Ovary (tissue), 9 donors: Measurements from ENCODE around the gene TNS1. TPM values are rescaled to one million over a fixed set of nuclear protein-coding genes. Genes with fewer than 3 reads are reported as not detected.
A peak's percentile ranks its signal among the peaks of the same experiment; 100 is the strongest.

Source experiments
- DNase-seq, 5 donors: peaks; one replicate each; pipeline ENCODE4 v3.0.0-alpha.2; 2019 to 2020
- H3K27ac ChIP-seq, 2 donors: fragments of 200-600 bp; one replicate each; pipeline versions ENCODE4 v1.5.1 to v1.8.0; 2019 to 2022
- H3K27me3 ChIP-seq: fragments of 200-600 bp; one replicate; pipeline ENCODE4 v1.8.0; 2022
- H3K36me3 ChIP-seq: fragments of 200-600 bp; sonication (generic); one replicate; pipeline ENCODE4 v1.5.1; 2019
- H3K4me1 ChIP-seq: one replicate; pipeline ENCODE4 v1.8.1; 2013; ENCODE audit warnings: mild to moderate bottlenecking, moderate library complexity; ENCODE audit not compliant: insufficient read depth
- H3K4me3 ChIP-seq: fragments of 200-600 bp; sonication (generic); one replicate; pipeline ENCODE4 v1.5.1; 2017
- H3K9me3 ChIP-seq, 2 donors: fragments of 200-600 bp in 1 of 2; sonication (generic) in 1 of 2; one replicate each; pipeline versions ENCODE4 v1.5.1 to v1.8.1; 2013 to 2019; ENCODE audit warnings: mild to moderate bottlenecking in 1 of 2, moderate library complexity in 1 of 2
- EP300 ChIP-seq: sonication (generic); formaldehyde crosslinking; IDR thresholded peaks from one replicate; pipeline ENCODE4 v1.6.1; 2017; ENCODE audit warnings: antibody characterized with exemption
- POLR2A ChIP-seq: fragments of 450-650 bp; IDR thresholded peaks from one replicate; pipeline ENCODE4 v1.6.1; 2017; ENCODE audit warnings: antibody characterized with exemption, mild to moderate bottlenecking, moderate library complexity
- WGBS, 3 donors: extraction: QIAGEN DNeasy Blood & Tissue Kit in 1 of 3; methylation state at CpG; one replicate each; pipeline versions ENCODE4 v1.1.5 to v1.1.7; 2013 to 2017; 5-methylcytosine and 5-hydroxymethylcytosine counted together
- intact Hi-C, 4 donors: fragments of 100-400 bp; cut with DNase I; formaldehyde crosslinking; loops; one replicate each; pipeline versions ENCODE4 v1.11.0 to v1.15.1; 2022 to 2023
- polyA plus RNA-seq, 2 donors: library from polyadenylated mRNA; stranded (reverse); fragments of 200-250 nt in 1 of 2; fragments of 350-450 nt in 1 of 2; fragmentation: Illumina TruSeq in 1 of 2; extraction: RNeasy Lipid Tissue Mini Kit (QIAGEN cat#74804) in 1 of 2; gene quantifications; one replicate each; pipeline ENCODE4 v1.2.3, GENCODE V29; 2013 to 2014
- total RNA-seq, 7 donors: library from RNA; depleted of rRNA in 2 of 7; stranded (reverse); fragments of >200 nt in 2 of 7; fragmentation: NEBNext Ultra II Directional in 3 of 7; extraction: Animal tissue kit (Norgen Biotek cat#: 25700) in 3 of 7; gene quantifications; one replicate each; pipeline versions ENCODE4 v1.1.0 to v1.2.4, GENCODE V29; 2016 to 2023
- TF ChIP-seq, protein P1 (sequence below), 3 donors: fragments of 450-650 bp in 2 of 3; fragments of 200-600 bp in 1 of 3; IDR thresholded peaks; one replicate each; pipeline versions ENCODE4 v1.5.1 to v1.8.0; 2016 to 2022; ENCODE audit warnings: antibody characterized with exemption in 3 of 3, mild to moderate bottlenecking in 1 of 3
- donor health status: DM: no; HTN: no; CAD: no; lungs with moderate emphysema.
- donor health status: DM: no; HTN: no; CAD: no.
- donor health status: Bipolar disorder and iron deficiency.
- donor health status: DM: yes; HTN: yes; CAD: no.
- donor health status: DM: no; HTN: no; CAD: no.
- donor health status: DM: yes; HTN: yes; CAD: no.

TNS1 gene
- total and polyA plus RNA-seq, 9 donors = 140 to 568 (median 356) TPM

DNA sequence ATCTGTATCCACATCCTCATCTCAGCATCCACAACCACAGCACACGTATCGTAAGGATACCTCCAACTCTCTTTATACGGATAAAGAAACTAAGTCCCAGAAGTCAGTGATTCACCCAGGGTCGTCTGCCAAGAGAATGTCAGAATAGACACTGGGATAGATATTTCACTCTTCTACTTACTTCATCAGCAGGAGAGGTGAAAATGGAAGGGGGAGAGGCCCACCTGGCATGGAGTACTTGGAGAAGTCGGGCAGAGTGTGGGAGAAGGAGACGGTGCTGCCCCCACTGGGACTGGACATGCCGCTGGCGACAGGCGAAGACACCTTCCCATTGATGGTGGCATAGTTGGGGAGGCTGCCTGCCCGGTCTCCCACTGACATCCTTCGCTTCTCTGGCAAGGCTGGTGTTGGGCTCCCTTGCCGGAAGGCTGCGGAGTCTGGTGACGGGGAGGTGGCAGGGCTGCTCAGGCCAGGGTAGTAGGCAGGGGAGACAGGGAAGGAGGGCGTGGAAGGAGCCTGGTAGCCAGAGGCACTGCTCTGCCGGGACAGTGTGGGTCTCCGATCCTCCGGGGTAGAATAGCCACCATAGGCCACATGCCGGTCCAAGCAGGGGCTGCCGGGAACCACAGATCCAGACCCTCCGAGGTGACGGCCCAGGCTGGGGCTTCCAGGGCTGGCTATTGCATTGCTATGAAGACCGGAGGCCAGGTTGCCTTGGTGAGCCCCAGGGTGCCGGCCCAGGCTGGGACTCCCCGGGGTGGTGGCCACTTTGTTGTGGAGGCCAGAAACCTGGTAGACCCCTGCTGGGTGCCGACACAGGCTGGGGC lies 185.1 kb downstream of the TNS1 start:
- TF ChIP-seq EP300 (no peak), POLR2A (no peak)
- TF ChIP-seq, protein P1, sequence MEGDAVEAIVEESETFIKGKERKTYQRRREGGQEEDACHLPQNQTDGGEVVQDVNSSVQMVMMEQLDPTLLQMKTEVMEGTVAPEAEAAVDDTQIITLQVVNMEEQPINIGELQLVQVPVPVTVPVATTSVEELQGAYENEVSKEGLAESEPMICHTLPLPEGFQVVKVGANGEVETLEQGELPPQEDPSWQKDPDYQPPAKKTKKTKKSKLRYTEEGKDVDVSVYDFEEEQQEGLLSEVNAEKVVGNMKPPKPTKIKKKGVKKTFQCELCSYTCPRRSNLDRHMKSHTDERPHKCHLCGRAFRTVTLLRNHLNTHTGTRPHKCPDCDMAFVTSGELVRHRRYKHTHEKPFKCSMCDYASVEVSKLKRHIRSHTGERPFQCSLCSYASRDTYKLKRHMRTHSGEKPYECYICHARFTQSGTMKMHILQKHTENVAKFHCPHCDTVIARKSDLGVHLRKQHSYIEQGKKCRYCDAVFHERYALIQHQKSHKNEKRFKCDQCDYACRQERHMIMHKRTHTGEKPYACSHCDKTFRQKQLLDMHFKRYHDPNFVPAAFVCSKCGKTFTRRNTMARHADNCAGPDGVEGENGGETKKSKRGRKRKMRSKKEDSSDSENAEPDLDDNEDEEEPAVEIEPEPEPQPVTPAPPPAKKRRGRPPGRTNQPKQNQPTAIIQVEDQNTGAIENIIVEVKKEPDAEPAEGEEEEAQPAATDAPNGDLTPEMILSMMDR (IDR thresholded peaks at IDR 0.05) = no peak
- DNase-seq = no peak

DNA sequence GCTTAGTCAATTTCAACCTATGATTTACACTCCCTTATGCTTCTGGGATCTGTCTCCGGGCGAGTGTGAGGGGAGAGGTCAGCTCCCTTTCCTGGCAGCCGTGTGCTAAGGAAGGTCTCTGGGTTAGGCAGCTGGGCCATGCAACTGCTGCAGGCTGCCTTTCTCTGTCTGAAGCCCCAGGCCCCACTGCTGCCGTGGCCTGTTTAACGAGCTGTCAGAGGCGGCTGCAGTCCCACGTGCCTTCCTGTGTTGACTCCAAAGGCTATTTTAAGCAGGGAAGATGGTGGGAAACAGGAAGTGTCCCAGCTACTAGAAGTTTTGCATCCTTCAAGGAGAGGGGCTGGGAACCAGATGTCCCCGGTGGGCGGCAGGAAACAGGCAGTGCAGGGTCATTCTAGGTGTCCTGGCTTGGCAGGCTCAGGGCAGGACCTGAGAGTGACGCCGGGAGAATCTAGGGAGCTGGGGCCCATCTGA lies 186.4 kb downstream of the TNS1 start:
- peak in 4 of 5 donors; percentile 52 to 66 (median 60) for DNase-seq
- Histone ChIP-seq H3K4me1 (peaks cover 18% of the 10 kb centered on the region), H3K4me3 (no peak overlapping the region), H3K36me3 (no peaks in the 10 kb centered on the region), H3K9me3 (no peaks in the 10 kb centered on the region), H3K27ac (peak overlapping the region in 1 of 2 donors; percentile 14), H3K27me3 (no peaks in the 10 kb centered on the region)
- TF ChIP-seq POLR2A = no peak
- TF ChIP-seq EP300 = no peak
- TF ChIP-seq, protein P1 (IDR thresholded peaks at IDR 0.05) = no peak
- WGBS, 3 donors = 1 to 6% (median 4%) methylated on average over 11 of the region's 11 CpGs
- intact Hi-C loops = loop anchor here in 1 of 4 donors (5.0 kb wide), 1 partner anchor 524 kb away; no protein-coding TSS in a partner anchor

More for the DNA sequence above, 185.1 kb downstream of the TNS1 start:
- Histone ChIP-seq H3K36me3 (no peaks in the 10 kb centered on the region), H3K4me1 (peaks cover 18% of the 10 kb centered on the region), H3K4me3 (no peak overlapping the region), H3K27me3 (no peaks in the 10 kb centered on the region), H3K27ac (peak overlapping the region in 1 of 2 donors; percentile 14), H3K9me3 (no peaks in the 10 kb centered on the region)
- intact Hi-C loops = loop anchor here in 1 of 4 donors (5.0 kb wide), 1 partner anchor 525 kb away; no protein-coding TSS in a partner anchor
- 84 to 90% (median 89%) methylated on average over 26 of the region's 26 CpGs for WGBS, 3 donors

DNA sequence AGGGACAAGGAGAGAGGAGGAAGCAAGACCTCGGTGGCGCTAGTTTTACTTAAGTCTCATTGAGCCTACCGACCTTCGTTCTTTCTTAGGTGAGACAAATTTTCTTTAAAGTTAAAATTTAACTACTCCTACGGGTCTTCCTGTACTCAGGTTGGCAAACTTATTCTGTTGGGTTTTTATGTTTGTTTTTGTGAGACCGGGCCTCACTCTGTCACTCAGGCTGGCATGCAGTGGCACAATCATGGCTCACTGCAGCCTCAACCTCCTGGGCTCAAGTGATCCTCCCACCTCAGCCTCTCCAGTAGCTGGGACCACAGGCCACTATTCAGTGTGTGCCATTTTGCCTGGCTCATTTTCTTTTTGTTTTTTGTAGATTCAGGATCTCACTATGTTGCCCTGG lies 189.0 kb downstream of the TNS1 start:
- Histone ChIP-seq H3K9me3 (no peaks in the 10 kb centered on the region), H3K4me1 (peaks cover 17% of the 10 kb centered on the region), H3K4me3 (no peak overlapping the region), H3K36me3 (no peaks in the 10 kb centered on the region), H3K27me3 (no peaks in the 10 kb centered on the region), H3K27ac (no peak overlapping the region)
- WGBS, 3 donors = 92 to 94% (median 93%) methylated on average over 6 of the region's 6 CpGs
- no peak for TF ChIP-seq POLR2A
- intact Hi-C loops = no loop called here
- no peak for DNase-seq

DNA sequence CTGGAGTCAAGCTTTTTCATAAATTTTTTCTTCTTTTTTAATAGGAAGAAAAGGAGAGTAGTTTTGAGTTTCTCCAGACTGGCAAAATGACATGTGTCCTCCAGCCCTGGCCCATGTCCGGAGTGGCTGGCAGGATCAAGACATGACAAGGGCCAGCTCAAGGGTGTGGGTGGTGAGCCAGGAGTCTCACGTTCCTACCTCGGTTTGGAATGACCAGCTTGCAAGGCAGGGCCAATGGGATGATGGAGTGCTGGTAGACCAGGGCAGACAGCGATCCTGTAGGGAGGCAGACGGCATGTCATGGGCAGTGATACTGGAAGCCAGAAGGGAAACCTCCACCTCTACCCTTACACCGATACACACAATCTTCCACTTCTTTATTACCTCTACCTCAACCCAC lies 190.6 kb downstream of the TNS1 start:
- Histone ChIP-seq H3K9me3 (no peaks in the 10 kb centered on the region), H3K4me1 (peaks cover 19% of the 10 kb centered on the region), H3K27me3 (no peaks in the 10 kb centered on the region), H3K36me3 (no peaks in the 10 kb centered on the region), H3K27ac (no peak overlapping the region), H3K4me3 (no peak overlapping the region)
- intact Hi-C loops = no loop called here
- no peak for DNase-seq
- TF ChIP-seq POLR2A (no peak), EP300 (no peak)
- TF ChIP-seq, protein P1 (IDR thresholded peaks at IDR 0.05) = no peak
- WGBS, 3 donors = 83 to 90% (median 87%) methylated on average over 6 of the region's 6 CpGs

DNA sequence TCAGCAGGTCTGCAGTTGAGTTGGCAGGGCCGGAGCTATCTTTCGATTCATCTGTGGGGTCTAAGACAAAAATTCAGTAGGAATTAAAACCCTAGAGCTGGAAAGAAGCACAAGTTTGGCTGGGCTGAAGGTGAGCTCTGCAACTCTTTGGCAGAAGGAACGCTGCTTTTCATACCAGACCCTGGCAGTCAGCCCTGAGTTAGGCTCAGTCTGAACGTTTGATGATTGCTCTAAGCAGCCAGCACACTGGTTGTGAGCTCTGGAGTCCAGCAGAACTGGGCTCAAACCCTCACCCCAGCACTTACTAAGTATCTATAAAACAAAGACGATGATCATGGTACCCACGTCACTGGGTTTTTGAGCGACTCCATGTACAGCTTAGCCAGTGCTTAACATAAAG lies 192.5 kb downstream of the TNS1 start:
- Histone ChIP-seq H3K4me1 (peaks cover 22% of the 10 kb centered on the region), H3K4me3 (no peak overlapping the region), H3K9me3 (no peaks in the 10 kb centered on the region), H3K27me3 (no peaks in the 10 kb centered on the region), H3K27ac (no peak overlapping the region), H3K36me3 (no peaks in the 10 kb centered on the region)
- DNase-seq = no peak
- WGBS, 3 donors = 66 to 86% (median 82%) methylated on average over 7 of the region's 7 CpGs
- intact Hi-C loops = no loop called here
- TF ChIP-seq POLR2A (no peak), EP300 (no peak)
- TF ChIP-seq, protein P1 (IDR thresholded peaks at IDR 0.05) = no peak
